Progenitor cell of endocrine pancreas (in vitro differentiated cells): ENCODE data around the gene SNX9. TPM values are rescaled to one million over a fixed set of nuclear protein-coding genes. Genes with fewer than 3 reads are reported as not detected.

Experiments used
- DNase-seq: peaks from one replicate; pipeline ENCODE4 v3.0.0; 2021; ENCODE audit warnings: low spot score; ENCODE audit not compliant: unreplicated experiment
- H3K27ac Mint-ChIP-seq: 2 replicates; pipeline ENCODE4 v1.8.0; 2021; ENCODE audit warnings: mild to moderate bottlenecking, moderate library complexity, mixed read lengths
- H3K27me3 Mint-ChIP-seq: 2 replicates; pipeline ENCODE4 v1.8.0; 2021; ENCODE audit warnings: mixed read lengths
- H3K36me3 Mint-ChIP-seq: 2 replicates; pipeline ENCODE4 v1.8.0; 2022; ENCODE audit warnings: mixed read lengths; ENCODE audit not compliant: insufficient read depth
- H3K4me1 Mint-ChIP-seq: 2 replicates; pipeline ENCODE4 v1.8.0; 2021; ENCODE audit warnings: low read depth, mixed read lengths
- H3K4me3 Mint-ChIP-seq: 2 replicates; pipeline ENCODE4 v1.8.0; 2021; ENCODE audit warnings: low read depth, mild to moderate bottlenecking, moderate library complexity, mixed read lengths
- H3K9me3 Mint-ChIP-seq: 2 replicates; pipeline ENCODE4 v1.8.0; 2021; ENCODE audit warnings: low read depth, mixed read lengths
- CTCF ChIP-seq: fragments of 200-600 bp; sonication (generic); IDR thresholded peaks from one replicate; pipeline ENCODE4 v1.5.0; 2021; ENCODE audit warnings: antibody characterized with exemption, mild to moderate bottlenecking; ENCODE audit not compliant: unreplicated experiment
- total RNA-seq: library from RNA; stranded (reverse); gene quantifications from 2 replicates; pipeline ENCODE4 v1.2.1, GENCODE V29; 2021

Gene SNX9
- total RNA-seq, 1 donor from 2014 or later, result 29.3 TPM

DNA sequence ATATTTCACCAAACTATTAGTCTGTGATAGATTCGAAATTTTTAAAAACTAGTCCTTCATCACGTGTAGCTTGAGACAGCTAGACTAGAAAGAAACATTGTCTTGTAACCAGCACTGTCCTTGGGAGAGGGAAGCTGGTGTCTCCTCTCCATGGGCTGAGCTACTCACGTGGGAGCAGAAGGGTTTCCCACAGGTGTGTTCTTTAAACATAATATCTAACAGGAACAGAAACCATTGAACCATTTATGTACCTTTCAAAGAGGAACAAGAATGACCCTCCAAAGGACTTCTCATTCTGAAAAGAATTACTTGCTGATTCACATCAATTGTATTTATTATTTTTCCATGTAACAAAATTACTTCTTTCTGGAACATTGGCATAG lies 86.2 kb downstream of the SNX9 start:
- Mint-ChIP-seq H3K27me3 (no peaks in the 10 kb centered on the region), H3K4me3 (no peak overlapping the region), H3K36me3 (peaks cover 37% of the 10 kb centered on the region), H3K9me3 (no peaks in the 10 kb centered on the region), H3K27ac (no peak overlapping the region), H3K4me1 (no peaks in the 10 kb centered on the region)
- no peak for TF ChIP-seq CTCF
- DNase-seq, result no peak

DNA sequence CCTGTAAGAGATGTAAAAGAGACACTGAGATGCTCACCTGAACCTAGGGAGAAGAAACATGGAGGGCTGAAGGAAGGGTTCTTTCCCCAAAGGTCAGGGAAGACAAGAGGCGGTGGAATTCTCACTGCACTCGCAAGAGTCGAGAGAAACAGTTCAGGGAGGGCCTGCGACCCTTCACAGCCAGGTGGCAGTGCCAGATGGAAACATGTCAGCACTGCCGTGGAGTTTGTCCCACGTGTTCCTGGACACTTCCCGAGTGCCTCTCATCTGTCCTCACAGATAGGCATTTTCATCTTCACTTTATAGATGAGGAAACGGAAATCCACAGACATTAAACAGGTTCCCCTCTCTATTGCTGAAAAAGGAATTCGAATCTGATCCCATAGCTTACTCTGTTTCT lies 88.2 kb downstream of the SNX9 start:
- Mint-ChIP-seq H3K4me3 (no peak overlapping the region), H3K36me3 (peaks cover 42% of the 10 kb centered on the region), H3K27me3 (no peaks in the 10 kb centered on the region), H3K27ac (peak overlapping the region; percentile 79), H3K9me3 (no peaks in the 10 kb centered on the region), H3K4me1 (no peaks in the 10 kb centered on the region)
- DNase-seq, result no peak
- no peak for TF ChIP-seq CTCF

GRCh38 chr6:157911786-157912185 lies 88.7 kb downstream of the SNX9 start:
- Mint-ChIP-seq H3K27ac (no peak overlapping the region), H3K36me3 (peaks cover 42% of the 10 kb centered on the region)

GRCh38 chr6:157912326-157912725 lies 89.3 kb downstream of the SNX9 start:
- Mint-ChIP-seq H3K4me1 (no peaks in the 10 kb centered on the region), H3K4me3 (no peak overlapping the region), H3K27ac (no peak overlapping the region), H3K9me3 (peaks cover 3% of the 10 kb centered on the region), H3K36me3 (peaks cover 43% of the 10 kb centered on the region), H3K27me3 (no peaks in the 10 kb centered on the region)
- DNase-seq, result no peak
- TF ChIP-seq CTCF, result no peak

More at GRCh38 chr6:157911786-157912185, 88.7 kb downstream of the SNX9 start:
- Mint-ChIP-seq H3K27me3 (no peaks in the 10 kb centered on the region), H3K4me3 (no peak overlapping the region), H3K9me3 (peaks cover 2% of the 10 kb centered on the region), H3K4me1 (no peaks in the 10 kb centered on the region)
- DNase-seq, result no peak
- no peak for TF ChIP-seq CTCF

DNA sequence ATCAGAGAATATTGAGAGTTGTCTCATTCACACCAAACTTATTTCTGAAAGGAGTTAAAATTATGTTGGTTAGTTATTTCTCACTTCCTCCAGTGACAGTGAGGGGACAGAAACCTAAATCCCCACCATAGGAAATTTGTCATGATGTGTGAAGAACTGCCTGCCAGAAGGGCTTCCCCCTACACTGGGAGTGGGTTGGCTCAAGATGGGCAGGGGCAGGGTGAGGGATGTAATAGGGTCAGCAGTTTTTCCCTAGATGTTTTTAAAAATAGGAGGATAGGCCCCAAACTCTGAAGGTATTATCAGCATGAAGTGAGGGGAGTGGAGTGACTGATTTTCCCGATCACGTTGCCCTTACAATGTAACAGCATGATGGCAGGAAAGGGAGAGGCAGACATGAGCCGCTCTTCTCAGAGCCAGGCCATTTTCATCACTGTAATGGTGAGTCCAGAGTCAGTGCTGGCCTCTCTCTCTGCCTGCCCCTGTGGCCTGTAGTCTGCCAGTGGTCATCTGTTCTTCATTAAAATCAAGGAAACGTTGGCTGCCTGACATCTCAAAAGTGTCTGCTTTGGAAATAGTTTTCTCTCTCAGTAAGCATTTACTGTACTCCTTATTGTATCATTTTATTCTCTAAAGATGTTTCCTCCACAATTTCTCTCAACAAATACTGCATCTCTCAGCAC lies 98.8 kb downstream of the SNX9 start:
- no peak overlapping the region for H3K27ac Mint-ChIP-seq

More for the DNA sequence above, 98.8 kb downstream of the SNX9 start:
- H3K4me1 Mint-ChIP-seq, result no peaks in the 10 kb centered on the region
- DNase-seq, result no peak
- H3K36me3 Mint-ChIP-seq, result peaks cover 44% of the 10 kb centered on the region
- peaks cover 6% of the 10 kb centered on the region for H3K9me3 Mint-ChIP-seq
- H3K4me3 Mint-ChIP-seq, result no peak overlapping the region
- no peak for TF ChIP-seq CTCF
- no peaks in the 10 kb centered on the region for H3K27me3 Mint-ChIP-seq
